ENCODE results near the gene HJURP. TPM values are rescaled to one million over a fixed set of nuclear protein-coding genes. Genes with fewer than 3 reads are reported as not detected.

Gene HJURP
- total and polyA plus RNA-seq, 9 of the 15 experiments (the other 6 are each of a cell fraction or from before 2014, with no cell fraction given): 13.8 to 102 (median 28.3) TPM

- TF ChIP-seq MITF (IDR thresholded peaks at IDR 0.05) (no peak), C11orf30 (IDR thresholded peaks at IDR 0.05; ENCODE audit: low read depth) (peak; percentile 83)
Observed at GRCh38 chr2:233857511-233858141, 3.3 kb upstream of the HJURP start (continued).

- Histone ChIP-seq H3K4me1 (replicated peaks in 1 of 2; ENCODE audit: control insufficient read depth in 2 of 2, insufficient read depth in 2 of 2, low read length in 2 of 2) (peaks cover 14 to 21% of the 10 kb centered on the region in 2 experiments; a peak in 4 of 5 replicates), H3K79me2 (ENCODE audit: control insufficient read depth, insufficient read depth, low read length) (peaks cover 32% of the 10 kb centered on the region), H3K9me3 (replicated peaks; ENCODE audit: control insufficient read depth, insufficient read depth, low read depth, low read length) (no peaks in the 10 kb centered on the region), H3K9me1 (ENCODE audit: control insufficient read depth, insufficient read depth, low read length) (peaks cover 4% of the 10 kb centered on the region), H3K36me3 (ENCODE audit: control insufficient read depth, insufficient read depth, low read length) (peaks cover 24% of the 10 kb centered on the region), H3K4me3 (no peak overlapping the region), H3K4me2 (ENCODE audit: insufficient read depth, low read length) (no peak overlapping the region), H3K27ac (ENCODE audit: extremely low read depth, low read depth, low read length) (no peak overlapping the region), H3K27me3 (ENCODE audit: control insufficient read depth in 2 of 2, insufficient read depth in 2 of 2, low read length in 2 of 2) (no peaks in the 10 kb centered on the region), H3K9ac (ENCODE audit: insufficient read depth in 1 of 2, low read depth in 2 of 2, low read length in 2 of 2) (no peak overlapping the region), H4K20me1 (replicated peaks; ENCODE audit: control insufficient read depth, insufficient read depth, low read length) (no peaks in the 10 kb centered on the region), H2AFZ (ENCODE audit: low read depth, low read length) (no peak overlapping the region)
- ChIA-PET CTCF (ENCODE audit: low intra/inter-chr PET ratio) (no interaction called here), POLR2A (no interaction called here)
- BruUV-seq (replicated peaks): no TSS peak
- DNase-seq (ENCODE audit: extremely low read depth in 1 of 4, low spot score in 3 of 4): no peak
- 90% methylated on average over 3 of the region's 5 CpGs for WGBS (ENCODE audit: insufficient coverage, low coverage, missing lambda C conversion rate)
- no peak for ATAC-seq
- in situ Hi-C loops (cut with MboI) (loop anchor here (25.0 kb wide), 1 partner anchor 681 kb away; no protein-coding TSS in a partner anchor), intact Hi-C loops (cut with micrococcal nuclease) (loop anchor here (5.0 to 10.0 kb wide), 2 partner anchors 691 to 1259 kb away; no protein-coding TSS in a partner anchor)
- peak; percentile 44 for TF ChIP-seq RBM25 (IDR thresholded peaks at IDR 0.05; ENCODE audit: low read depth, low read length, severe bottlenecking)
- peak; percentile 12 for TF ChIP-seq ASH1L (IDR thresholded peaks at IDR 0.05; ENCODE audit: borderline replicate concordance, low read depth, partially characterized antibody)
- TF ChIP-seq NFYB (IDR thresholded peaks at IDR 0.05; ENCODE audit: extremely low read depth, insufficient read length): peak; percentile 46
- TF ChIP-seq MAFF (IDR thresholded peaks at IDR 0.05; ENCODE audit: low read length): no peak
- TF ChIP-seq PKNOX1 (IDR thresholded peaks at IDR 0.05): peak; percentile 88
- FAIRE-seq: no peak
Observed at GRCh38 chr2:233856184-233856583, 1.8 kb upstream of the HJURP start.

All from K562 (cell line).